Astrocyte (in vitro differentiated cells and primary cell): ENCODE data around the gene PIGZ.

ENCODE experiments used
- CTCF ChIP-seq: IDR thresholded peaks from 2 replicates; pipeline ENCODE4 v1.5.1; 2011; ENCODE audit warnings: low read depth, mild to moderate bottlenecking, inconsistent platforms, low read length, moderate library complexity; ENCODE audit not compliant: insufficient read depth
- EZH2 ChIP-seq: IDR thresholded peaks from 2 replicates; pipeline ENCODE4 v1.6.1; 2012; ENCODE audit warnings: mild to moderate bottlenecking, low read length, inconsistent platforms; ENCODE audit not compliant: insufficient read depth

GRCh38 chr3:196966526-196967401 lies 1.9 kb downstream of the PIGZ start:
- TF ChIP-seq CTCF: no peak
- no peak for TF ChIP-seq EZH2
